ENCODE measurements around the gene PTPRT. TPM values are rescaled to one million over a fixed set of nuclear protein-coding genes. Genes with fewer than 3 reads are reported as not detected.

The PTPRT gene
- total RNA-seq, 1 donor from 2014 or later, result not detected

GRCh38 chr20:42961771-42962170, 227.9 kb downstream of the PTPRT start:
- Mint-ChIP-seq H3K36me3 (ENCODE audit: low read depth) (no peaks in the 10 kb centered on the region), H3K4me3 (ENCODE audit: low read depth) (no peak overlapping the region), H3K9me3 (peaks cover 4% of the 10 kb centered on the region), H3K27ac (no peak overlapping the region), H3K27me3 (ENCODE audit: low read depth) (no peaks in the 10 kb centered on the region), H3K4me1 (ENCODE audit: low read depth) (no peaks in the 10 kb centered on the region)
- intact Hi-C loops (cut with micrococcal nuclease), result no loop called here
- DNase-seq (ENCODE audit: low spot score), result no peak

- no peak overlapping the region for H3K27ac Mint-ChIP-seq
- H3K27me3 Mint-ChIP-seq (ENCODE audit: low read depth), result no peaks in the 10 kb centered on the region
- no peak for DNase-seq (ENCODE audit: low spot score)
- no peaks in the 10 kb centered on the region for H3K4me1 Mint-ChIP-seq (ENCODE audit: low read depth)
- intact Hi-C loops (cut with micrococcal nuclease), result no loop called here
- H3K9me3 Mint-ChIP-seq, result peaks cover 4% of the 10 kb centered on the region
- H3K36me3 Mint-ChIP-seq (ENCODE audit: low read depth), result no peaks in the 10 kb centered on the region
- H3K4me3 Mint-ChIP-seq (ENCODE audit: low read depth), result no peak overlapping the region
These were observed 229.7 kb downstream of the PTPRT start for GRCh38 chr20:42959996-42960395.

- intact Hi-C loops (cut with micrococcal nuclease), result no loop called here
- DNase-seq (ENCODE audit: low spot score), result no peak
- Mint-ChIP-seq H3K4me3 (ENCODE audit: low read depth) (no peak overlapping the region), H3K36me3 (ENCODE audit: low read depth) (no peaks in the 10 kb centered on the region), H3K9me3 (peaks cover 4% of the 10 kb centered on the region), H3K27me3 (ENCODE audit: low read depth) (no peaks in the 10 kb centered on the region), H3K27ac (no peak overlapping the region), H3K4me1 (ENCODE audit: low read depth) (no peaks in the 10 kb centered on the region)
These were observed 231.2 kb downstream of the PTPRT start for GRCh38 chr20:42958367-42959069.

- Mint-ChIP-seq H3K27ac (no peak overlapping the region), H3K27me3 (ENCODE audit: low read depth) (no peaks in the 10 kb centered on the region), H3K9me3 (peaks cover 4% of the 10 kb centered on the region), H3K36me3 (ENCODE audit: low read depth) (no peaks in the 10 kb centered on the region), H3K4me1 (ENCODE audit: low read depth) (no peaks in the 10 kb centered on the region), H3K4me3 (ENCODE audit: low read depth) (no peak overlapping the region)
- no peak for DNase-seq (ENCODE audit: low spot score)
- intact Hi-C loops (cut with micrococcal nuclease), result no loop called here
These were observed 232.0 kb downstream of the PTPRT start for GRCh38 chr20:42957704-42958095.

- Mint-ChIP-seq H3K4me1 (ENCODE audit: low read depth) (no peaks in the 10 kb centered on the region), H3K36me3 (ENCODE audit: low read depth) (no peaks in the 10 kb centered on the region), H3K9me3 (peaks cover 4% of the 10 kb centered on the region), H3K27me3 (ENCODE audit: low read depth) (no peaks in the 10 kb centered on the region), H3K4me3 (ENCODE audit: low read depth) (no peak overlapping the region), H3K27ac (no peak overlapping the region)
- intact Hi-C loops (cut with micrococcal nuclease), result no loop called here
- DNase-seq (ENCODE audit: low spot score), result no peak
These were observed 232.5 kb downstream of the PTPRT start for GRCh38 chr20:42957018-42957703.

- no peaks in the 10 kb centered on the region for H3K27me3 Mint-ChIP-seq (ENCODE audit: low read depth)
- peaks cover 10% of the 10 kb centered on the region for H3K9me3 Mint-ChIP-seq
- DNase-seq (ENCODE audit: low spot score), result no peak
- intact Hi-C loops (cut with micrococcal nuclease), result no loop called here
- no peak overlapping the region for H3K4me3 Mint-ChIP-seq (ENCODE audit: low read depth)
- no peak overlapping the region for H3K27ac Mint-ChIP-seq
- H3K4me1 Mint-ChIP-seq (ENCODE audit: low read depth), result no peaks in the 10 kb centered on the region
- H3K36me3 Mint-ChIP-seq (ENCODE audit: low read depth), result no peaks in the 10 kb centered on the region
These were observed 234.0 kb downstream of the PTPRT start for GRCh38 chr20:42955713-42956112.

- intact Hi-C loops (cut with micrococcal nuclease), result no loop called here
- Mint-ChIP-seq H3K36me3 (ENCODE audit: low read depth) (no peaks in the 10 kb centered on the region), H3K4me3 (ENCODE audit: low read depth) (no peak overlapping the region), H3K27me3 (ENCODE audit: low read depth) (no peaks in the 10 kb centered on the region), H3K9me3 (peaks cover 6% of the 10 kb centered on the region), H3K4me1 (ENCODE audit: low read depth) (no peaks in the 10 kb centered on the region), H3K27ac (no peak overlapping the region)
- DNase-seq (ENCODE audit: low spot score), result no peak
These were observed 234.8 kb downstream of the PTPRT start for GRCh38 chr20:42954951-42955350.

- Mint-ChIP-seq H3K4me3 (ENCODE audit: low read depth) (no peak overlapping the region), H3K4me1 (ENCODE audit: low read depth) (no peaks in the 10 kb centered on the region), H3K27ac (no peak overlapping the region), H3K9me3 (peaks cover 15% of the 10 kb centered on the region), H3K27me3 (ENCODE audit: low read depth) (no peaks in the 10 kb centered on the region), H3K36me3 (ENCODE audit: low read depth) (no peaks in the 10 kb centered on the region)
- no peak for DNase-seq (ENCODE audit: low spot score)
- intact Hi-C loops (cut with micrococcal nuclease), result no loop called here
These were observed 239.8 kb downstream of the PTPRT start for GRCh38 chr20:42949950-42950349.

GRCh38 chr20:42945234-42945994, 244.3 kb downstream of the PTPRT start:
- Mint-ChIP-seq H3K27me3 (ENCODE audit: low read depth) (no peaks in the 10 kb centered on the region), H3K4me1 (ENCODE audit: low read depth) (no peaks in the 10 kb centered on the region), H3K36me3 (ENCODE audit: low read depth) (no peaks in the 10 kb centered on the region), H3K27ac (no peak overlapping the region), H3K4me3 (ENCODE audit: low read depth) (no peak overlapping the region), H3K9me3 (peaks cover 8% of the 10 kb centered on the region)
- intact Hi-C loops (cut with micrococcal nuclease), result no loop called here
- DNase-seq (ENCODE audit: low spot score), result no peak

- no peak for DNase-seq (ENCODE audit: low spot score)
- H3K27me3 Mint-ChIP-seq (ENCODE audit: low read depth), result no peaks in the 10 kb centered on the region
- H3K4me1 Mint-ChIP-seq (ENCODE audit: low read depth), result no peaks in the 10 kb centered on the region
- H3K4me3 Mint-ChIP-seq (ENCODE audit: low read depth), result no peak overlapping the region
- intact Hi-C loops (cut with micrococcal nuclease), result no loop called here
- H3K27ac Mint-ChIP-seq, result no peak overlapping the region
- H3K9me3 Mint-ChIP-seq, result peaks cover 2% of the 10 kb centered on the region
- H3K36me3 Mint-ChIP-seq (ENCODE audit: low read depth), result no peaks in the 10 kb centered on the region
These were observed 248.1 kb downstream of the PTPRT start for GRCh38 chr20:42941629-42942028.

- Mint-ChIP-seq H3K4me1 (ENCODE audit: low read depth) (no peaks in the 10 kb centered on the region), H3K36me3 (ENCODE audit: low read depth) (no peaks in the 10 kb centered on the region), H3K4me3 (ENCODE audit: low read depth) (no peak overlapping the region), H3K9me3 (peaks cover 3% of the 10 kb centered on the region), H3K27me3 (ENCODE audit: low read depth) (no peaks in the 10 kb centered on the region), H3K27ac (no peak overlapping the region)
- no peak for DNase-seq (ENCODE audit: low spot score)
- intact Hi-C loops (cut with micrococcal nuclease), result no loop called here
These were observed 251.1 kb downstream of the PTPRT start for GRCh38 chr20:42938441-42939205.

GRCh38 chr20:42936482-42936881, 253.2 kb downstream of the PTPRT start:
- H3K4me1 Mint-ChIP-seq (ENCODE audit: low read depth), result no peaks in the 10 kb centered on the region
- H3K9me3 Mint-ChIP-seq, result peaks cover 3% of the 10 kb centered on the region
- no peak for DNase-seq (ENCODE audit: low spot score)
- H3K36me3 Mint-ChIP-seq (ENCODE audit: low read depth), result no peaks in the 10 kb centered on the region
- intact Hi-C loops (cut with micrococcal nuclease), result no loop called here
- no peak overlapping the region for H3K27ac Mint-ChIP-seq
- H3K27me3 Mint-ChIP-seq (ENCODE audit: low read depth), result no peaks in the 10 kb centered on the region
- no peak overlapping the region for H3K4me3 Mint-ChIP-seq (ENCODE audit: low read depth)
